SK-N-SH (cell line): ENCODE data around the gene KRT222.

Source experiments
- CHD2 ChIP-seq: fragments of 150-350 bp; IDR thresholded peaks from 2 replicates; pipeline ENCODE4 v1.6.1; 2018; ENCODE audit warnings: low read length; ENCODE audit not compliant: partially characterized antibody
- ELF1 ChIP-seq: IDR thresholded peaks from 2 replicates; pipeline ENCODE4 v1.4.0; 2012
- EP300 ChIP-seq, 2 experiments: IDR thresholded peaks; 2 replicates each; pipeline versions ENCODE4 v1.4.0 to v1.6.1; 2012; ENCODE audit warnings: borderline replicate concordance in 1 of 2, low read depth in 1 of 2, low read length in 1 of 2
- EZH2phosphoT487 ChIP-seq: fragments of 200-600 bp; sonication (generic); IDR thresholded peaks from 2 replicates; pipeline ENCODE4 v1.6.1; 2017; ENCODE audit warnings: low read depth, mixed run types, mild to moderate bottlenecking, antibody characterized with exemption, moderate library complexity, borderline replicate concordance
- JUND ChIP-seq: IDR thresholded peaks from 2 replicates; pipeline ENCODE4 v1.4.0; 2012
- MEF2A ChIP-seq: IDR thresholded peaks from 2 replicates; pipeline ENCODE4 v1.4.0; 2012; ENCODE audit warnings: low read depth, borderline replicate concordance
- MXI1 ChIP-seq: IDR thresholded peaks from 2 replicates; pipeline ENCODE4 v1.6.1; 2012; ENCODE audit warnings: mild to moderate bottlenecking, low read depth, low read length, improper control_type of control experiment
- NFIC ChIP-seq: IDR thresholded peaks from 2 replicates; pipeline ENCODE4 v1.4.0; 2012; ENCODE audit warnings: borderline replicate concordance
- POLR2AphosphoS5 ChIP-seq: IDR thresholded peaks from 2 replicates; pipeline ENCODE4 v1.6.1; 2012; ENCODE audit warnings: low read depth, low read length
- REST ChIP-seq: IDR thresholded peaks from 2 replicates; pipeline ENCODE4 v1.6.1; 2012; ENCODE audit warnings: mild to moderate bottlenecking, low read depth, low read length, moderate library complexity
- RXRA ChIP-seq: IDR thresholded peaks from 2 replicates; pipeline ENCODE4 v1.4.0; 2012; ENCODE audit warnings: low read depth, mild to moderate bottlenecking, borderline replicate concordance
- TF ChIP-seq, protein P1 (sequence below): fragments of 200-600 bp; sonication (generic); IDR thresholded peaks from 2 replicates; pipeline ENCODE4 v1.6.1; 2017; ENCODE audit warnings: antibody characterized with exemption, mild to moderate bottlenecking, moderate library complexity
- TF ChIP-seq, protein P2 (sequence below): fragments of 150-350 bp; IDR thresholded peaks from 2 replicates; pipeline ENCODE4 v1.6.1; 2017; ENCODE audit warnings: antibody characterized with exemption, low read length, low read depth, borderline replicate concordance

DNA sequence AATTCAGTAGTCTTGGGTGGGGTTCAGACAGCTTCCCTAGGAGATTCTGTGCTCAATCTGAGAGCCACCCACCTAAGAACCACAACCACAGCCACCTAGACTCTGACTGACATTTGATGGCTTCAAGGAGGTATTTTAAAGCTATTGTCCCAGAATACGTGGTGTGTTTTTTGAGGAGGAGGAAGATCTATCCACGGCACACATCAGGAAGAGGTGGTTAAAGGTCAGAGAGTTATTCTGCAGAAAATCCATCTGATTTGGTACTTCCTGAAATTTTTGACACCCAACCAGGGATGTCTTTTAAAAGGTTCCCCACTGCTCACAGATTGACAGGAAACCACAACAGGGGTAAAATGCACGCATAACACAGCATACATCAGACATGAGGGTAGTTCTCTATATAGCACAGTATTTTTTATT is 42.5 kb downstream of the KRT222 start:
- TF ChIP-seq NFIC (no peak), EP300 (IDR thresholded peaks at IDR 0.05; ENCODE audit: borderline replicate concordance in 1 of 2, low read depth in 1 of 2, low read length in 1 of 2) (no peak), CHD2 (no peak), POLR2AphosphoS5 (no peak), RXRA (no peak), MXI1 (no peak), JUND (no peak), EZH2phosphoT487 (no peak), MEF2A (no peak), REST (no peak), ELF1 (no peak)
- TF ChIP-seq, protein P1, sequence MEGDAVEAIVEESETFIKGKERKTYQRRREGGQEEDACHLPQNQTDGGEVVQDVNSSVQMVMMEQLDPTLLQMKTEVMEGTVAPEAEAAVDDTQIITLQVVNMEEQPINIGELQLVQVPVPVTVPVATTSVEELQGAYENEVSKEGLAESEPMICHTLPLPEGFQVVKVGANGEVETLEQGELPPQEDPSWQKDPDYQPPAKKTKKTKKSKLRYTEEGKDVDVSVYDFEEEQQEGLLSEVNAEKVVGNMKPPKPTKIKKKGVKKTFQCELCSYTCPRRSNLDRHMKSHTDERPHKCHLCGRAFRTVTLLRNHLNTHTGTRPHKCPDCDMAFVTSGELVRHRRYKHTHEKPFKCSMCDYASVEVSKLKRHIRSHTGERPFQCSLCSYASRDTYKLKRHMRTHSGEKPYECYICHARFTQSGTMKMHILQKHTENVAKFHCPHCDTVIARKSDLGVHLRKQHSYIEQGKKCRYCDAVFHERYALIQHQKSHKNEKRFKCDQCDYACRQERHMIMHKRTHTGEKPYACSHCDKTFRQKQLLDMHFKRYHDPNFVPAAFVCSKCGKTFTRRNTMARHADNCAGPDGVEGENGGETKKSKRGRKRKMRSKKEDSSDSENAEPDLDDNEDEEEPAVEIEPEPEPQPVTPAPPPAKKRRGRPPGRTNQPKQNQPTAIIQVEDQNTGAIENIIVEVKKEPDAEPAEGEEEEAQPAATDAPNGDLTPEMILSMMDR = no peak
- TF ChIP-seq, protein P2, sequence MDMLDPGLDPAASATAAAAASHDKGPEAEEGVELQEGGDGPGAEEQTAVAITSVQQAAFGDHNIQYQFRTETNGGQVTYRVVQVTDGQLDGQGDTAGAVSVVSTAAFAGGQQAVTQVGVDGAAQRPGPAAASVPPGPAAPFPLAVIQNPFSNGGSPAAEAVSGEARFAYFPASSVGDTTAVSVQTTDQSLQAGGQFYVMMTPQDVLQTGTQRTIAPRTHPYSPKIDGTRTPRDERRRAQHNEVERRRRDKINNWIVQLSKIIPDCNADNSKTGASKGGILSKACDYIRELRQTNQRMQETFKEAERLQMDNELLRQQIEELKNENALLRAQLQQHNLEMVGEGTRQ = no peak
